Cardiac fibroblast (primary cell): Measurements from ENCODE around the gene TXNRD2.
"Not testable (repeated sequence)": the region's sequence is repeated elsewhere in the genome, so short reads cannot be mapped to it uniquely, and the experiment has no call there.

Experiments
- DNase-seq, 2 donors: peaks; one replicate each; pipeline versions ENCODE4 v3.0.0 to v3.0.0-alpha.2; 2010; ENCODE audit warnings: low read depth in 2 of 2
- H3K4me3 ChIP-seq, 2 donors: replicated peaks in 1 of 2; 1 replicate in 1 of 2; 2 replicates in 1 of 2; pipeline ENCODE4 v1.5.1; 2011; ENCODE audit warnings: low read depth in 2 of 2, low read length in 2 of 2, mild to moderate bottlenecking in 2 of 2, moderate library complexity in 1 of 2
- CTCF ChIP-seq: IDR thresholded peaks from one replicate; pipeline ENCODE4 v1.5.1; 2011; ENCODE audit warnings: low read depth, mild to moderate bottlenecking, low read length, inconsistent platforms

The TXNRD2 gene

GRCh38 chr22:19910180-19910744 lies 31.4 kb downstream of the TXNRD2 start:
- H3K4me3 ChIP-seq = no peak overlapping the region
- no peak for DNase-seq
- no peak for TF ChIP-seq CTCF

- DNase-seq = peak; percentile 83
- no peak overlapping the region for H3K4me3 ChIP-seq
- peak; percentile 89 for TF ChIP-seq CTCF
These were observed 32.1 kb downstream of the TXNRD2 start for GRCh38 chr22:19909350-19910179.

- not testable (repeated sequence) for DNase-seq, H3K4me3 ChIP-seq
These were observed 33.7 kb downstream of the TXNRD2 start for GRCh38 chr22:19907902-19908301.

- not testable (repeated sequence) for H3K4me3 ChIP-seq, DNase-seq
These were observed 34.8 kb downstream of the TXNRD2 start for GRCh38 chr22:19906864-19907263.

GRCh38 chr22:19905347-19906276 lies 36.0 kb downstream of the TXNRD2 start:
- H3K4me3 ChIP-seq = no peak overlapping the region
- no peak for DNase-seq
- TF ChIP-seq CTCF = no peak

GRCh38 chr22:19904935-19905334 lies 36.7 kb downstream of the TXNRD2 start:
- TF ChIP-seq CTCF = no peak
- H3K4me3 ChIP-seq = no peak overlapping the region
- no peak for DNase-seq

- no peak for DNase-seq
- H3K4me3 ChIP-seq = no peak overlapping the region
- no peak for TF ChIP-seq CTCF
These were observed 37.3 kb downstream of the TXNRD2 start for GRCh38 chr22:19904174-19904856.
